Natural killer cell treated with Interleukin-12 subunit alpha and Interleukin-12 subunit beta and Interleukin-15 and Interleukin-18, amount 100 ng/mL, for 72 hours (primary cell): Measurements from ENCODE around the gene BTBD1. TPM values are rescaled to one million over a fixed set of nuclear protein-coding genes. Genes with fewer than 3 reads are reported as not detected.

Source experiments
- total RNA-seq, 2 donors: library from RNA; stranded (reverse); gene quantifications; one replicate each; pipeline ENCODE4 v1.2.3, GENCODE V29; 2022

The BTBD1 gene
- total RNA-seq, 2 donors from 2014 or later: 63.3 to 71.9 TPM

Other genes starting within 250 kb of the BTBD1 start
- 1 to 10 TPM; 3.1 to 4.5 TPM for gene HOMER2, start 114.5 kb downstream of the BTBD1 start, total RNA-seq
- gene RAMAC, start 81.0 kb downstream of the BTBD1 start, total RNA-seq: 10 to 100 TPM; 17.5 to 30.6 TPM
- 10 to 100 TPM; 23.7 to 25.5 TPM for gene C15orf40, start 55.6 kb downstream of the BTBD1 start, total RNA-seq
- gene TM6SF1, start 40.4 kb upstream of the BTBD1 start, total RNA-seq: 10 to 100 TPM; 15.0 to 23.7 TPM
- gene HDGFL3, start 140.6 kb upstream of the BTBD1 start, total RNA-seq: 10 to 100 TPM; 83.1 to 94.7 TPM
- not detected for gene BNC1, start 217.4 kb upstream of the BTBD1 start, total RNA-seq